A673 (cell line): Measurements from ENCODE around the gene FN3K. TPM values are rescaled to one million over a fixed set of nuclear protein-coding genes. Genes with fewer than 3 reads are reported as not detected.

Source experiments
- BruUV-seq: library from RNA; stranded (reverse); fragments of 400-500 nt; replicated peaks from 2 replicates; lab custom pipeline; 2021; lab: Mats Ljungman, UMichigan
- CTCF ChIA-PET: fragments of 300-600 bp; sonication (Branson Sonifier 250); formaldehyde crosslinking; loops from one replicate; lab custom pipeline; 2022; ENCODE audit warnings: antibody characterized with exemption; lab: Charles Lee
- POLR2A ChIA-PET: fragments of 300-600 bp; sonication (Branson Sonifier 250); formaldehyde crosslinking; loops from one replicate; lab custom pipeline; 2022; ENCODE audit warnings: antibody characterized with exemption; ENCODE audit not compliant: low non-redundant PET; lab: Charles Lee
- DNase-seq: peaks from one replicate; pipeline ENCODE4 v3.0.0-alpha.2; 2015; ENCODE audit warnings: low spot score
- H3K27ac ChIP-seq: fragments of 200-600 bp; sonication (generic); 2 replicates; pipeline ENCODE4 v1.5.1; 2016; ENCODE audit warnings: mixed run types, low read depth, mild to moderate bottlenecking, mixed read lengths, antibody characterized with exemption, low read length; ENCODE audit not compliant: poor library complexity, severe bottlenecking
- H3K27me3 ChIP-seq: fragments of 200-600 bp; sonication (generic); replicated peaks from 2 replicates; pipeline ENCODE4 v1.6.1; 2017; ENCODE audit warnings: mixed run types, low read depth, mild to moderate bottlenecking, mixed read lengths, antibody characterized with exemption, low read length; ENCODE audit not compliant: insufficient read depth, poor library complexity
- H3K36me3 ChIP-seq: fragments of 200-600 bp; sonication (generic); 2 replicates; pipeline ENCODE4 v1.6.1; 2016; ENCODE audit warnings: mixed run types, mild to moderate bottlenecking, mixed read lengths, antibody characterized with exemption, low read length; ENCODE audit not compliant: insufficient read depth, poor library complexity, severe bottlenecking
- H3K4me1 ChIP-seq: fragments of 200-600 bp; sonication (generic); 2 replicates; pipeline ENCODE4 v1.6.1; 2017; ENCODE audit warnings: mixed run types, mild to moderate bottlenecking, mixed read lengths, antibody characterized with exemption, low read length; ENCODE audit not compliant: insufficient read depth, poor library complexity, severe bottlenecking
- H3K4me3 ChIP-seq: fragments of 200-600 bp; sonication (generic); 2 replicates; pipeline ENCODE4 v1.5.1; 2016; ENCODE audit warnings: low read depth, mixed run types, mild to moderate bottlenecking, mixed read lengths, low read length; ENCODE audit not compliant: poor library complexity, severe bottlenecking
- H3K9me3 ChIP-seq: fragments of 200-600 bp; sonication (generic); 2 replicates; pipeline ENCODE4 v1.6.1; 2016; ENCODE audit warnings: mixed run types, low read depth, mild to moderate bottlenecking, mixed read lengths, antibody characterized with exemption, low read length; ENCODE audit not compliant: poor library complexity, severe bottlenecking
- EZH2 ChIP-seq: fragments of 200-600 bp; sonication (generic); IDR thresholded peaks from 2 replicates; pipeline ENCODE4 v1.6.1; 2017; ENCODE audit warnings: borderline replicate concordance, low read depth, mild to moderate bottlenecking, mixed read lengths, antibody characterized with exemption, low read length; ENCODE audit not compliant: poor library complexity, severe bottlenecking
- intact Hi-C: fragments of 100-400 bp; cut with micrococcal nuclease; formaldehyde crosslinking; loops from one replicate; pipeline ENCODE4 v1.10.0; 2022; ENCODE audit not compliant: unreplicated experiment
- total RNA-seq: library from RNA; stranded (reverse); gene quantifications from 2 replicates; pipeline ENCODE4 v1.2.3, GENCODE V29; 2021
- TF ChIP-seq, protein P1 (sequence below): fragments of 300-800, 200-600 bp; sonication (generic); conservative IDR thresholded peaks from 2 replicates; pipeline ENCODE4 v1.5.1; 2017; ENCODE audit warnings: low read depth, mild to moderate bottlenecking, antibody characterized with exemption, low read length, moderate library complexity, mixed read lengths

FN3K gene
- total RNA-seq, 1 experiment from 2014 or later = 6.7 TPM

DNA sequence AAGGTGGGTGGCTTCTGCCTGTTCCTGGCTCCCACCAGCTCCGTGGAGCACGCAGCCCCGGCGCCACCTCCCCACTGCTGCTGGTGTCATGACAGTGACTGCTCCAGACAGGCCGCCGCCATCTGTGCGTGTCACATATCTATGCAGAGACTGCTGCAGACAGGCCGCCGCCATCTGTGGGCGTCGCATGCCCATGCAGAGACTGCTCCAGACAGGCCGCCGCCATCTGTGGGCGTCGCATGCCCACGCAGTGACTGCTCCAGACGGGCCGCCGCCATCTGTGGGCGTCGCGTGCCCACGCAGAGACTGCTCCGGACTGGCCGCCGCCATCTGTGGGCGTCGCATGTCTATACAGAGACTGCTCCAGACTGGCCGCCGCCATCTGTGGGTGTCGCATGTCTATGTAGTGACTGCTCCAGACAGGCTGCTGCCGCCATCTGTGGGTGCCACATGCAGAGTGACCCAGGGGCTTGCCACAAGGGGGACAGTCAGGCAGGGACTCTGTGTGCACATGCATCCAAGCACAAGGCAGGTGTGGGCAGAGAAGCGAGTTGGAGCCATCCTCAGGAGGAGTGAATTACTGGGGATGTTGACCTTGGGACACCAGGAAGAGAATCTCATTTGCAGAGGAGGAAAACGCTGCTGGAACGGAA, 22.2 kb upstream of the FN3K start:
- Histone ChIP-seq H3K27ac (no peak overlapping the region), H3K4me3 (no peak overlapping the region), H3K4me1 (peaks cover 13% of the 10 kb centered on the region), H3K27me3 (no peaks in the 10 kb centered on the region), H3K36me3 (no peaks in the 10 kb centered on the region), H3K9me3 (no peaks in the 10 kb centered on the region)
- no TSS peak for BruUV-seq
- intact Hi-C loops = no loop called here
- CTCF ChIA-PET = no interaction called here
- POLR2A ChIA-PET = no interaction called here
- DNase-seq = no peak
- TF ChIP-seq EZH2 = no peak
- TF ChIP-seq, protein P1, sequence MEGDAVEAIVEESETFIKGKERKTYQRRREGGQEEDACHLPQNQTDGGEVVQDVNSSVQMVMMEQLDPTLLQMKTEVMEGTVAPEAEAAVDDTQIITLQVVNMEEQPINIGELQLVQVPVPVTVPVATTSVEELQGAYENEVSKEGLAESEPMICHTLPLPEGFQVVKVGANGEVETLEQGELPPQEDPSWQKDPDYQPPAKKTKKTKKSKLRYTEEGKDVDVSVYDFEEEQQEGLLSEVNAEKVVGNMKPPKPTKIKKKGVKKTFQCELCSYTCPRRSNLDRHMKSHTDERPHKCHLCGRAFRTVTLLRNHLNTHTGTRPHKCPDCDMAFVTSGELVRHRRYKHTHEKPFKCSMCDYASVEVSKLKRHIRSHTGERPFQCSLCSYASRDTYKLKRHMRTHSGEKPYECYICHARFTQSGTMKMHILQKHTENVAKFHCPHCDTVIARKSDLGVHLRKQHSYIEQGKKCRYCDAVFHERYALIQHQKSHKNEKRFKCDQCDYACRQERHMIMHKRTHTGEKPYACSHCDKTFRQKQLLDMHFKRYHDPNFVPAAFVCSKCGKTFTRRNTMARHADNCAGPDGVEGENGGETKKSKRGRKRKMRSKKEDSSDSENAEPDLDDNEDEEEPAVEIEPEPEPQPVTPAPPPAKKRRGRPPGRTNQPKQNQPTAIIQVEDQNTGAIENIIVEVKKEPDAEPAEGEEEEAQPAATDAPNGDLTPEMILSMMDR = no peak

GRCh38 chr17:82716203-82717010, 19.0 kb upstream of the FN3K start, which contains the start of gene FN3KRP:
Gene FN3KRP (plus strand): TSS chr17:82716706. CDS start chr17:82716756, 50 bp downstream.
- TF ChIP-seq, protein P1 = no peak
- no peak for TF ChIP-seq EZH2
- no TSS peak for BruUV-seq
- CTCF ChIA-PET = interaction anchor here (0.7 kb wide), 1 partner anchor 105 kb away, joined by 8 read pairs; no protein-coding TSS in a partner anchor

GRCh38 chr17:82718986-82719685, 16.3 kb upstream of the FN3K start:
- TF ChIP-seq, protein P1 = no peak
- no peak for TF ChIP-seq EZH2

More at GRCh38 chr17:82716203-82717010, 19.0 kb upstream of the FN3K start, which contains the start of gene FN3KRP:
- intact Hi-C loops = no loop called here
- Histone ChIP-seq H3K36me3 (peaks cover 5% of the 10 kb centered on the region), H3K27ac (peak within 1 kb of the TSS; percentile 89), H3K9me3 (no peaks in the 10 kb centered on the region), H3K27me3 (no peaks in the 10 kb centered on the region), H3K4me1 (peaks cover 13% of the 10 kb centered on the region), H3K4me3 (peak within 1 kb of the TSS; percentile 98)
- POLR2A ChIA-PET = interaction anchor here (0.5 to 0.7 kb wide), 2 partner anchors 331 to 791 kb away, joined by 3 to 10 read pairs; no protein-coding TSS in a partner anchor
- DNase-seq = peak; percentile 95

More at GRCh38 chr17:82718986-82719685, 16.3 kb upstream of the FN3K start:
- Histone ChIP-seq H3K27me3 (no peaks in the 10 kb centered on the region), H3K36me3 (peaks cover 5% of the 10 kb centered on the region), H3K4me1 (peaks cover 13% of the 10 kb centered on the region), H3K9me3 (no peaks in the 10 kb centered on the region), H3K4me3 (no peak overlapping the region), H3K27ac (no peak overlapping the region)
- ChIA-PET POLR2A (no interaction called here), CTCF (no interaction called here)
- no peak for DNase-seq
- intact Hi-C loops = no loop called here
- no TSS peak for BruUV-seq
